Measurements from ENCODE around the gene HIVEP3. TPM values are rescaled to one million over a fixed set of nuclear protein-coding genes. Genes with fewer than 3 reads are reported as not detected.
"Not testable (repeated sequence)": the region's sequence is repeated elsewhere in the genome, so short reads cannot be mapped to it uniquely, and the experiment has no call there.

The HIVEP3 gene
- total and polyA plus RNA-seq, 3 donors from 2014 or later: 4.8 to 7.3 (median 7.2) TPM

- WGBS, 2 donors: 78 to 86% methylated on average over 3 of the region's 3 CpGs
- no peaks in the 10 kb centered on the region for H3K27me3 ChIP-seq
- H3K4me3 ChIP-seq: no peak overlapping the region
- H3K4me1 ChIP-seq: peaks cover 9% of the 10 kb centered on the region
- TF ChIP-seq POLR2A (IDR thresholded peaks at IDR 0.05) (no peak), CTCF (IDR thresholded peaks at IDR 0.05) (no peak)
- intact Hi-C loops (cut with DNase I; ENCODE audit: low total_unique reads): no loop called here
- H3K9me3 ChIP-seq: no peaks in the 10 kb centered on the region
- no peaks in the 10 kb centered on the region for H3K36me3 ChIP-seq (ENCODE audit: low read depth, missing control alignments)
- no peak overlapping the region for H3K27ac ChIP-seq
- DNase-seq: no peak
Observed at GRCh38 chr1:41957568-41957967, 38.8 kb upstream of the HIVEP3 start.

DNA sequence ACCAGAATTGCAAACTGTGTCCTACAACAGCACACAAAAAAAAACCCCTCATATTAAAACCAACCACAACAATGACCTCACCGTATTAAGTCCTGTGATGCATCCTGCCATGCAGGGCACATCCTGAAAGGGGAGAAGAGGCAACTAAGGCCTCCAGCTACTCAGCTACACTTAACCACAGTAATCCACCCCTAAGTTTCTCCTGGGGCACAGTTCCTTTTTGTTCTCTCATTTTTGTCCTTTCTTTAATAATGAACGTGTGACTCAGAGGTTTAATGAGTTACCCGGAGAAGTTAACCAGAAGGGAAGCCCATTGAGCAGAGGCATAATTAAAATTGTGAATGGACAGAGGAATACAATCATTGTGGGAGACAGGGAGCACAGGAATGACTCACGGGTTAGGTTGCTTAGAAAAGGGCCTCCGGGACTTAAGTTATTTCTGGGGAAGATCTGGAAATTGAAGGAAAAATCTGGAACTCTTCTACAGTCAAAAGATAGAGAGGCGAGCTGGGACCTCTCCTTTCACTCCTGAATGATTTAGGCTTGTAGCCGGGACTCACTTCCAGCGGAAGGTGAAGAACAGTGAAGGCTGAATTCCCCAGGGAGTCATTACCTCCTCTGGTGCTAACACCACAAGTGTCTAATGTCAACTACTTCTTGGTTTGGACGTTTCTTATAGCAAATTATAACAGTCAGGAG is 36.9 kb upstream of the HIVEP3 start:
- H3K27me3 ChIP-seq: no peaks in the 10 kb centered on the region
- peaks cover 9% of the 10 kb centered on the region for H3K4me1 ChIP-seq
- no peaks in the 10 kb centered on the region for H3K9me3 ChIP-seq
- intact Hi-C loops (cut with DNase I; ENCODE audit: low total_unique reads): no loop called here
- no peak for DNase-seq
- no peaks in the 10 kb centered on the region for H3K36me3 ChIP-seq (ENCODE audit: low read depth, missing control alignments)
- 71 to 77% methylated on average over 9 of the region's 9 CpGs for WGBS, 2 donors
- no peak overlapping the region for H3K4me3 ChIP-seq
- no peak overlapping the region for H3K27ac ChIP-seq
- TF ChIP-seq POLR2A (IDR thresholded peaks at IDR 0.05) (no peak), CTCF (IDR thresholded peaks at IDR 0.05) (no peak)

DNA sequence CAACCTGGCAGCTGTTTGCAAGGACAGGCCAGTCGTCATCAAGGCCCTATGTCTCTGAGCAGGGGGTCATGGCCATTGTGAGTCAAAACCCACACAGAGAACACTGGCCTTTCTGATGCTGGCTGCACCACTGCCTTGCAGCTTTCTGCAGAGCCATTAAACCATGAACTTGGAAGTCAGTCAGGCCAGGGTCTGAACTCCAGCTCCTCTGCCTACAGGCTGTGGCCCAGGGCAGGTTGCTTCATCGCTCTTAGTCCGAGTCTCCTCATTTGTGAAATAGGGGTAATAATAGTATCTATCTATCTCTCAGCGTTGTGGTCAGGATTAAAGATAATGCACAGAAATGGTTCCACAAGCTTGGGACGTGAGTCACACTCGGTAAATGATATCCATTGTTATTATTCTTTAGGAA is 35.8 kb upstream of the HIVEP3 start:
- Histone ChIP-seq H3K4me3 (no peak overlapping the region), H3K27ac (no peak overlapping the region), H3K4me1 (peaks cover 9% of the 10 kb centered on the region), H3K9me3 (no peaks in the 10 kb centered on the region), H3K27me3 (no peaks in the 10 kb centered on the region), H3K36me3 (ENCODE audit: low read depth, missing control alignments) (no peaks in the 10 kb centered on the region)
- intact Hi-C loops (cut with DNase I; ENCODE audit: low total_unique reads): no loop called here
- TF ChIP-seq POLR2A (IDR thresholded peaks at IDR 0.05): no peak
- TF ChIP-seq CTCF (IDR thresholded peaks at IDR 0.05): no peak
- DNase-seq: peak; percentile 15
- 56 to 61% methylated on average over 6 of the region's 6 CpGs for WGBS, 2 donors

DNA sequence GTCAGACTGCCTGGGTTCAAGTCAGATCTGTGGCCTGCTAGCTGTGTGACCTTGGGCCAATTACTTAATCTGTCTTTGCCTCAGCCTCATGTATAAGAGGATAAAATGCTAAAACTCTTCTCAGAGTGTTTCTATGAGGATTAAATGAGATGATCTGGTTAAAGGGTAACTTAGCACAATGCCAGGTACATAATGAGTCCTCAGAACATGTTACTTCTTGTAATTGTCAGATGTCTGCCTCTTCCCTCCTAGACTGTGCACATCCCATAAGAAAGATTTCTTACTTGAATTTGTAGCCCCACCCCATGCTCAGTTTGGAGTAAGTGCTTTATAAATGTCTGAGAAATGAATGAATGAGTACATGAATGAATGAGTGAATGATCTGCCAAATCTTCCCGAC is 34.6 kb upstream of the HIVEP3 start:
- Histone ChIP-seq H3K36me3 (ENCODE audit: low read depth, missing control alignments) (no peaks in the 10 kb centered on the region), H3K27ac (no peak overlapping the region), H3K9me3 (no peaks in the 10 kb centered on the region), H3K4me1 (peaks cover 9% of the 10 kb centered on the region), H3K4me3 (no peak overlapping the region), H3K27me3 (no peaks in the 10 kb centered on the region)
- TF ChIP-seq CTCF (IDR thresholded peaks at IDR 0.05): no peak
- no peak for TF ChIP-seq POLR2A (IDR thresholded peaks at IDR 0.05)
- intact Hi-C loops (cut with DNase I; ENCODE audit: low total_unique reads): no loop called here
- DNase-seq: no peak
- 81 to 90% methylated on average over 1 of the region's 1 CpG for WGBS, 2 donors

DNA sequence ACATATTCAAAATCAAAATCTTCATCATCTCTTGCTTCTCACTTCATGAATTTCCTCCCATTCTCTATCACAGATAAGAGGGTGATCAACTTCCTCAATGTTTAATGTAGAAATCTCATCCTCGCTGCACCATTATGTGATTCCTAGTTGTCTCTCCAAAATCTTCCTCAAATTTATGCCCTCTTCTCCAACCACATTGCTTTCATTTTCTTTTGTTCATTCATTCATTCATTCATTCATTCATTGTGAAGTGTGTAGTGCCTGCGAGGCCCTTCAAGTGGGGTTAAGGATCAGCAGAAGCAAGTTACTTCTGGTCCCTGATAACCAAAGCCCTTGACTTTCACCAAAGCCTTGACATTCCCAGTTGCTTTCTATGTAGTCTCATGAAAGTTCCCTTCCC is 33.5 kb upstream of the HIVEP3 start:
- intact Hi-C loops (cut with DNase I; ENCODE audit: low total_unique reads): no loop called here
- Histone ChIP-seq H3K27me3 (no peaks in the 10 kb centered on the region), H3K4me3 (no peak overlapping the region), H3K36me3 (ENCODE audit: low read depth, missing control alignments) (no peaks in the 10 kb centered on the region), H3K4me1 (peaks cover 9% of the 10 kb centered on the region), H3K9me3 (no peaks in the 10 kb centered on the region), H3K27ac (no peak overlapping the region)
- no peak for DNase-seq
- 86 to 92% methylated on average over 2 of the region's 2 CpGs for WGBS, 2 donors
- no peak for TF ChIP-seq CTCF (IDR thresholded peaks at IDR 0.05)
- no peak for TF ChIP-seq POLR2A (IDR thresholded peaks at IDR 0.05)

- H3K27ac ChIP-seq; H3K4me3 ChIP-seq; H3K4me1 ChIP-seq; H3K27me3 ChIP-seq; H3K36me3 ChIP-seq (ENCODE audit: low read depth, missing control alignments); H3K9me3 ChIP-seq; intact Hi-C loops (cut with DNase I; ENCODE audit: low total_unique reads); DNase-seq: not testable (repeated sequence)
- WGBS, 2 donors: 87 to 94% methylated on average over 3 of the region's 3 CpGs
Observed at GRCh38 chr1:41951492-41951891, 32.8 kb upstream of the HIVEP3 start.
